Stimulated activated CD8-positive, alpha-beta memory T cell treated with anti-CD3 and anti-CD28 coated beads, Interleukin-2, amount 100 ng/mL, for 1 hour (primary cell): Measurements from ENCODE around the gene HTT.

Source experiments
- DNase-seq, 2 donors: peaks; one replicate each; pipeline ENCODE4 v3.0.0-alpha.2; 2020; ENCODE audit warnings: low read depth in 2 of 2

HTT gene

GRCh38 chr4:3200423-3201090 is 126.1 kb downstream of the HTT start:
- no peak for DNase-seq

- peak; percentile 37 to 46 for DNase-seq
These were observed 127.5 kb downstream of the HTT start for GRCh38 chr4:3201718-3202702.

- DNase-seq: no peak
These were observed 128.6 kb downstream of the HTT start for GRCh38 chr4:3202836-3203820.

GRCh38 chr4:3203971-3204431 is 129.5 kb downstream of the HTT start:
- DNase-seq: no peak

- no peak for DNase-seq
These were observed 131.5 kb downstream of the HTT start for GRCh38 chr4:3205995-3206394.

- DNase-seq: no peak
These were observed 132.1 kb downstream of the HTT start for GRCh38 chr4:3206439-3207100.

GRCh38 chr4:3207531-3208037 is 133.1 kb downstream of the HTT start:
- no peak for DNase-seq

GRCh38 chr4:3208826-3209225 is 134.3 kb downstream of the HTT start:
- DNase-seq: no peak

GRCh38 chr4:3209551-3210325 is 135.3 kb downstream of the HTT start:
- DNase-seq: no peak

GRCh38 chr4:3210467-3210866 is 136.0 kb downstream of the HTT start:
- no peak for DNase-seq

- no peak for DNase-seq
These were observed 137.4 kb downstream of the HTT start for GRCh38 chr4:3211866-3212265.

- no peak for DNase-seq
These were observed 138.1 kb downstream of the HTT start for GRCh38 chr4:3212391-3213105.

- no peak for DNase-seq
These were observed 138.6 kb downstream of the HTT start for GRCh38 chr4:3213106-3213425.

GRCh38 chr4:3213661-3214250 is 139.3 kb downstream of the HTT start:
- no peak for DNase-seq

- DNase-seq: no peak
These were observed 140.8 kb downstream of the HTT start for GRCh38 chr4:3215256-3215655.

- DNase-seq: no peak
These were observed 141.3 kb downstream of the HTT start for GRCh38 chr4:3215733-3216132.

- DNase-seq: no peak
These were observed 142.8 kb downstream of the HTT start for GRCh38 chr4:3217266-3217665.

GRCh38 chr4:3217771-3218170 is 143.3 kb downstream of the HTT start:
- no peak for DNase-seq
